AG09309 (cell line): ENCODE data around the gene CAMK1D.

Source experiments
- DNase-seq: peaks from one replicate; pipeline ENCODE4 v3.0.0-alpha.2; 2010; ENCODE audit warnings: low read depth
- H3K4me3 ChIP-seq: 2 replicates; pipeline ENCODE4 v1.5.1; 2011; ENCODE audit warnings: mild to moderate bottlenecking, low read depth, low read length, moderate library complexity; ENCODE audit not compliant: control insufficient read depth
- TF ChIP-seq, protein P1 (sequence below): IDR thresholded peaks from 2 replicates; pipeline ENCODE4 v1.5.1; 2011; ENCODE audit warnings: mild to moderate bottlenecking, low read depth, low read length, inconsistent platforms; ENCODE audit not compliant: insufficient read depth, control insufficient read depth; ENCODE audit errors: missing control alignments

CAMK1D gene

DNA sequence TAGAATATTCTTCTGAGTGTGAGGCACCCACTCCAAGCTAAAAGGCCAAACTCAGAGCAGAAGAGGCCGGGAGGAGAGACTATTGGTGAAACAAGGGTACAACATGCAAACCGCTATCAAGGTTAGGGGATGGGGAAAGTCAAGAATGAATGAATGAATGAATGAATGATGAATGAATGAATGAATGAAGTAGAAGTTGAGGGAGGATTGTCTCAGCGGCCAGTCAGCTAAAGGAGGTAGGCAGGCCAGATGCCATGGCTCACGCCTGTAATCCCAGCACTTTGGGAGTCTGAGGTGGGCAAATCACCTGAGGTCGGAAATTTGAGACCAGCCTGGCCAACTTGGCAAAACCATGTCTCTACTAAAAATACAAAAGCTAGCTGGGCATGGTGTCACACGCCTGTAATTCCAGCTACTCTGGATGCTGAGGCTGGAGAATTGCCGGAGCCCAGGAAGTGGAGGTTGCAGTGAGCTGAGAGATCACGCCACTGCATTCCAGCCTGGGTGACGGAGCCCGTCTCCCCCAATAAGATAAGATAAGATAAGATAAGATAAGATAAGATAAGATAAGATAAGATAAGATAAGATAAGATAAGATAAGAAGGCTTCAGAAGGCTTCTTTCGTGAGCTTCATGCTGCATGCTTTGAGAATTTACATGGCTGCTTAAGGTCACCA lies 401.3 kb downstream of the CAMK1D start:
- TF ChIP-seq, protein P1, sequence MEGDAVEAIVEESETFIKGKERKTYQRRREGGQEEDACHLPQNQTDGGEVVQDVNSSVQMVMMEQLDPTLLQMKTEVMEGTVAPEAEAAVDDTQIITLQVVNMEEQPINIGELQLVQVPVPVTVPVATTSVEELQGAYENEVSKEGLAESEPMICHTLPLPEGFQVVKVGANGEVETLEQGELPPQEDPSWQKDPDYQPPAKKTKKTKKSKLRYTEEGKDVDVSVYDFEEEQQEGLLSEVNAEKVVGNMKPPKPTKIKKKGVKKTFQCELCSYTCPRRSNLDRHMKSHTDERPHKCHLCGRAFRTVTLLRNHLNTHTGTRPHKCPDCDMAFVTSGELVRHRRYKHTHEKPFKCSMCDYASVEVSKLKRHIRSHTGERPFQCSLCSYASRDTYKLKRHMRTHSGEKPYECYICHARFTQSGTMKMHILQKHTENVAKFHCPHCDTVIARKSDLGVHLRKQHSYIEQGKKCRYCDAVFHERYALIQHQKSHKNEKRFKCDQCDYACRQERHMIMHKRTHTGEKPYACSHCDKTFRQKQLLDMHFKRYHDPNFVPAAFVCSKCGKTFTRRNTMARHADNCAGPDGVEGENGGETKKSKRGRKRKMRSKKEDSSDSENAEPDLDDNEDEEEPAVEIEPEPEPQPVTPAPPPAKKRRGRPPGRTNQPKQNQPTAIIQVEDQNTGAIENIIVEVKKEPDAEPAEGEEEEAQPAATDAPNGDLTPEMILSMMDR: no peak
- DNase-seq: no peak

DNA sequence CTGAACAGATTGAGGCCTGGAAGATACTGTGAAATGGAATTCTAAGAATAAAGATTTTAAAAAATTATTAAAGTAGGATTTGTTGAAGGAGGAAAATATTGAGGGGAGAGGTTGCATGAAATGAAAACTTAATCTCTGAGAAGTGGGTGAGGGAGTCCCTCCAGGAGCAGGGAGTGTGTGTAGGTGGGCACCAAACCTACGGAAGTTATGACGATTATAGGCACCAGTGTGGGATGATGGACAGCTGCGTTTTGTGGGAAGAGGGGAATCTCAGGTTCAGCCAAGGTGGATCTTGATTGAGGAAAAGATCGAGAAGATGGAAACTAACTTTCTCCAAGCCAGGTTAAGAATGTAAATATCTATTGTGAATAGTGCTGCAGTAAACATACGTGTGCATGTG lies 405.7 kb downstream of the CAMK1D start:
- DNase-seq: no peak
- TF ChIP-seq, protein P1: no peak
- H3K4me3 ChIP-seq: no peak overlapping the region

More for the DNA sequence above, 401.3 kb downstream of the CAMK1D start:
- no peak overlapping the region for H3K4me3 ChIP-seq

GRCh38 chr10:12757351-12757750 lies 408.0 kb downstream of the CAMK1D start:
- DNase-seq: no peak
- no peak overlapping the region for H3K4me3 ChIP-seq
- TF ChIP-seq, protein P1: no peak

DNA sequence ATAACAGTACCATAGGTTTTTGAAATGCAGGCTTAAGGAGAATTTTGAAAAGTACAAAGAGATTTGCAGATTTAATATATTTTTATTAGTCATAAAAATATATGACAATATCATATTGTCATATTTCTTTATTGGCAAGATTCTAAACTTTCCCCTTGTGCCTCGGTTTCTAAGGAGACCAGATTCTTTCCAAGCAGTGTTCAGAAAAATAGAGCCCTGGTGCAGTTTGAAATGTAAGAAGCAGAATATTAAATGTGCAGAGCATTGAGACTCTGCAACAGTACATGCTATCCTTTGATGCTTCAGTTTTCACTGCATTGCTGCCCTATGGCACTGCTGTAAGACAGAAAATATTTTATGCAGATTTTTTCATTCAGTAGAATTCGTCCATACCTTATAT lies 408.9 kb downstream of the CAMK1D start:
- DNase-seq: no peak
- H3K4me3 ChIP-seq: no peak overlapping the region
- TF ChIP-seq, protein P1: no peak

DNA sequence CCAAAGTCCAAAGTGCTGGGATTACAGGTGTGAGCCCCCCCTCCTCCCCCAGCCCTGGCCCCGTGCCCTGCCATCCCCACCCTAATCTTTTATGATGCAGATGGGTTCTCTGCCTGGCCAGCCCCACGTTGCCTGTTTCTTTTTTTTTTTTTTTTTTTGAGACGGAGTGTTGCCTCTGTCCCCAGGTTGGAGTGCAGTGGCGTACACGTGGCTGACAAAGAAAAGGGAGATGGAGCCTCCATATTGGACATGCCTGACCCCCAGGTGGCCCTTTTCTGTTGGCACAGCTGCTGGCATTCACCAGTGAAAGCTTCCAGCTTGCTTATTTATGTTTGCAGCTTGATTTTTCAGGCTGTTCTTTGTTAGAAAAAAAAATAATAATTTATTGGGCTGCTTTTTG lies 416.9 kb downstream of the CAMK1D start:
- H3K4me3 ChIP-seq: no peak overlapping the region
- TF ChIP-seq, protein P1: no peak
- DNase-seq: no peak

DNA sequence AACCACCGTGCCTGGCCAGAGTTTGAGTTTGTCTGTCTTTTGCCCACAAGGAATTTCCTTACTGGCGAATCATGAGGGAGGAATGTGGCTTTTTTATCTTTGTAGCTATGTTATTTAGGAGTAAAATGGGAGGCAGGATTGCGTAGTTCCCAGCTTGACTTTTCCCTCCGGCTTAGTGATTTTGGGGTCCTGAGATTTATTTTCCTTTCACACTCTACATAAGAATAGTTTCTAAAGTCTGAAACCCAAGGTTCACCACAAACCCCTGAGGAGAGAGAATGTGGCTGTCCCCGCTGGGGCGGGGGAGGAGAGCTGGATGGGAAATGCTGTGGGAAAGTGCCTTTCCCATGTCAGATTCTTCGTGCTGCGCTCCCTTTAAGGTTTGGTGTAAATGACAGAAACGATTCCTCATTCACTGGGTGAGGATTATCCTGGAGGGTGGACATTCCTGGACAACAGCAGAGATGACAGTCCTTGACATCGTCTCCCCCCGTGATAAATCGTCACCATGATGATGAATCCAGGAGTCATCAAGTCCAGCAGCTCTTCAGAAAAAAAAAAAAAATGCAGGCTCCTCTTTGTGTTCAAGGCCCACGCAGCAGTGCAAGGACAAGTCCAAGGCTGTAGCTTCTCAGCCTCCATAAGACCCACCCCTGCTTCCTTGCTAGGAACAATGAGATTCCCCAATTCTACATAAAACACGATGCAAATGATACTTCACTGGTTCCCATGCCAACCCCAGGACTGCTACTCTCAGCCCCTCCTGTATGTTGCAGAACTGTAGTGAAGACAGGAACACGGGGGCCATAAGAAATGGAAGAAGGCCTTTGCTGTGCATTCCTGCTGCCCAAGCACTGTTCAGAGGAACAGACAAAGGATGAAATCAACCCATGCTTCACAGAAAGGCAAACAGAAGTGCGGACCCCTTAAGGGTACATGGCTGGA lies 419.1 kb downstream of the CAMK1D start:
- DNase-seq: no peak
- TF ChIP-seq, protein P1: no peak
- no peak overlapping the region for H3K4me3 ChIP-seq
